Right lobe of liver (tissue), 6 donors: ENCODE measurements around the gene OR5M10. TPM values are rescaled to one million over a fixed set of nuclear protein-coding genes. Genes with fewer than 3 reads are reported as not detected.
"Not testable (repeated sequence)": the region's sequence is repeated elsewhere in the genome, so short reads cannot be mapped to it uniquely, and the experiment has no call there.

Source experiments
- ATAC-seq, 4 donors: fragments of 200-7000 bp; cut with Tn5 transposase; one replicate each; pipeline ENCODE4 v1.9.1; 2020; ENCODE audit warnings: mild to moderate bottlenecking in 4 of 4, moderate library complexity in 4 of 4
- DNase-seq, 3 donors: peaks; one replicate each; pipeline ENCODE4 v3.0.0-alpha.2; 2020
- H3K27ac ChIP-seq, 3 donors: fragments of 200-600 bp; one replicate each; pipeline ENCODE4 v1.8.0; 2022
- H3K27me3 ChIP-seq, 2 donors: fragments of 200-600 bp; one replicate each; pipeline ENCODE4 v1.8.0; 2022
- H3K36me3 ChIP-seq, 4 donors: fragments of 200-600 bp; sonication (generic) in 1 of 4; one replicate each; pipeline versions ENCODE4 v1.5.1 to v1.8.0; 2017 to 2022; ENCODE audit warnings: control low read depth in 1 of 4
- H3K4me1 ChIP-seq, 4 donors: fragments of 200-600 bp; sonication (generic) in 1 of 4; one replicate each; pipeline versions ENCODE4 v1.5.1 to v1.8.0; 2017 to 2022; ENCODE audit warnings: control low read depth in 1 of 4
- H3K4me3 ChIP-seq, 3 donors: fragments of 200-600 bp; one replicate each; pipeline ENCODE4 v1.8.0; 2022
- H3K9me3 ChIP-seq, 4 donors: fragments of 200-600 bp; sonication (generic) in 1 of 4; one replicate each; pipeline versions ENCODE4 v1.5.1 to v1.8.0; 2017 to 2022; ENCODE audit warnings: control low read depth in 1 of 4
- POLR2A ChIP-seq: fragments of 450-650 bp; IDR thresholded peaks from one replicate; pipeline ENCODE4 v1.6.1; 2017; ENCODE audit warnings: antibody characterized with exemption, mild to moderate bottlenecking
- WGBS: methylation state at CpG from one replicate; pipeline ENCODE4 v1.1.6; 2018; ENCODE audit warnings: low coverage, low lambda C conversion rate; ENCODE audit not compliant: insufficient coverage; ENCODE audit errors: missing lambda C conversion rate; 5-methylcytosine and 5-hydroxymethylcytosine counted together
- intact Hi-C, 2 donors: fragments of 100-400 bp; cut with DNase I; formaldehyde crosslinking; loops; one replicate each; pipeline versions ENCODE4 v1.11.2 to v1.14.1; 2022
- long read RNA-seq: library from polyadenylated mRNA; unstranded; transcript quantifications from one replicate; pipeline ENCODE4 v2.0.0, GENCODE V29; 2019
- total RNA-seq, 6 experiments: library from RNA; depleted of rRNA in 2 of 6; stranded (reverse); fragments of >200 nt in 2 of 6; fragmentation: NEBNext Ultra II Directional in 3 of 6; extraction: Animal tissue kit (Norgen Biotek cat#: 25700) in 3 of 6; gene quantifications; one replicate each; pipeline versions ENCODE4 v1.1.0 to v1.2.4, GENCODE V29; 2016 to 2023
- TF ChIP-seq, protein P1 (sequence below), 4 donors: fragments of 200-600 bp in 3 of 4; fragments of 450-650 bp in 1 of 4; IDR thresholded peaks; one replicate each; pipeline versions ENCODE4 v1.5.1 to v1.8.0; 2016 to 2022; ENCODE audit warnings: antibody characterized with exemption in 4 of 4, mild to moderate bottlenecking in 2 of 4
- donor health status: DM: no; HTN: yes; CAD: no.
- donor health status: DM: no; HTN: no; CAD: no.
- donor health status: DM: no; HTN: no; CAD: no.
- donor health status: DM: no; HTN: yes; CAD: no.
- donor health status: DM: no; HTN: yes; CAD: no.

OR5M10 gene
- total RNA-seq = not detected
- long read RNA-seq = 0 reads

DNA sequence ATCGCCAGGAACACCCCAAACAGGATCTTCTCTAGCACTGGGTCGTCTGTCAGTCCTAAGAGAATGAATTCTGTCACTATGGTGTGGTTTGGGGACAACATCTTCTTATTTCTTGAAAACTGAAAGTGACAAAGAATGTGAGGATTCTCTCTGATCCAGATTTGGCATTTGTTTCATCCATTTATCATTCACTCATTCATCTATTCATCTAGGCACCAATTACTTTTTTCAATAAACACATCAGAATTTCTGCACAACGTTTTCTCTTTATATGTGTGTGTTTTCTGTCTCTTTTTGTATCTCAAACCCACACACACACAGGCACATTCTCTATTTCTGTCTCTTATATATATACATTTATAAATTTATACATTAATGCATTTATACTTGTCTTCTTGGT lies at the start of gene OR5M10:
Gene OR5M10, minus strand, starts transcription at position 101 of the 400 bp plus-strand sequence. Its CDS starts 0 bp downstream, at position 101.
- Histone ChIP-seq H3K36me3 (no peaks in the 10 kb centered on the region), H3K27ac (no peak within 1 kb of the TSS), H3K27me3 (no peaks in the 10 kb centered on the region), H3K9me3 (no peaks in the 10 kb centered on the region), H3K4me1 (no peaks in the 10 kb centered on the region), H3K4me3 (no peak within 1 kb of the TSS)
- WGBS = 27% methylated on average over 3 of the region's 3 CpGs
- DNase-seq = no peak
- intact Hi-C loops = no loop called here
- ATAC-seq = no peak
- TF ChIP-seq, protein P1, sequence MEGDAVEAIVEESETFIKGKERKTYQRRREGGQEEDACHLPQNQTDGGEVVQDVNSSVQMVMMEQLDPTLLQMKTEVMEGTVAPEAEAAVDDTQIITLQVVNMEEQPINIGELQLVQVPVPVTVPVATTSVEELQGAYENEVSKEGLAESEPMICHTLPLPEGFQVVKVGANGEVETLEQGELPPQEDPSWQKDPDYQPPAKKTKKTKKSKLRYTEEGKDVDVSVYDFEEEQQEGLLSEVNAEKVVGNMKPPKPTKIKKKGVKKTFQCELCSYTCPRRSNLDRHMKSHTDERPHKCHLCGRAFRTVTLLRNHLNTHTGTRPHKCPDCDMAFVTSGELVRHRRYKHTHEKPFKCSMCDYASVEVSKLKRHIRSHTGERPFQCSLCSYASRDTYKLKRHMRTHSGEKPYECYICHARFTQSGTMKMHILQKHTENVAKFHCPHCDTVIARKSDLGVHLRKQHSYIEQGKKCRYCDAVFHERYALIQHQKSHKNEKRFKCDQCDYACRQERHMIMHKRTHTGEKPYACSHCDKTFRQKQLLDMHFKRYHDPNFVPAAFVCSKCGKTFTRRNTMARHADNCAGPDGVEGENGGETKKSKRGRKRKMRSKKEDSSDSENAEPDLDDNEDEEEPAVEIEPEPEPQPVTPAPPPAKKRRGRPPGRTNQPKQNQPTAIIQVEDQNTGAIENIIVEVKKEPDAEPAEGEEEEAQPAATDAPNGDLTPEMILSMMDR (IDR thresholded peaks at IDR 0.05) = no peak
- no peak for TF ChIP-seq POLR2A

GRCh38 chr11:56625946-56626345 lies 48.4 kb upstream of the OR5M10 start:
- ATAC-seq = no peak
- DNase-seq = no peak
- Histone ChIP-seq H3K9me3 (no peaks in the 10 kb centered on the region), H3K27ac (no peak overlapping the region), H3K4me1 (no peaks in the 10 kb centered on the region), H3K27me3 (no peaks in the 10 kb centered on the region), H3K36me3 (no peaks in the 10 kb centered on the region), H3K4me3 (no peak overlapping the region)
- WGBS = 33% methylated on average over 2 of the region's 2 CpGs
- intact Hi-C loops = no loop called here
- no peak for TF ChIP-seq POLR2A
- TF ChIP-seq, protein P1 (IDR thresholded peaks at IDR 0.05) = no peak

DNA sequence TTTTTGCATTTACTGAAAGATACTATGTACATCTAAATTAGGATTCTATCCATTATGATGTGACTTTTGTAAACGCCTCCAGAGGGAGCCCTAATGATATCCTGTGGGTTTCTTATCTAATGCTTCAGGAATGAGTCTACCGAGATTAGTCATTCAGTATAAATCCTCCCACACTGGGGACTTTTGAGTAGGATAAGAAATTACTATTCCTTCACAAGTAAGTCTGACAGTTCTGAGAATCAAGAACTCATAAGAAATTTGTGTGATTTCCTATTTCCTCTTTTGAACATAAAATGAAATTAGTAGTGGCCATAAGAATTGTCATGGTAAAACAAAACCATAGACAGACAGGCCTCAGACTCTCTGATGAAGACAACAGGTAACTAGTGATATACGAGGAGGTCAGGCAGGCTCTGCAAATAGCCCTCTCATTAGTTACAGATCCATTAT lies 47.2 kb upstream of the OR5M10 start:
- ATAC-seq = peak; percentile 65 to 99 (median 78)
- no peaks in the 10 kb centered on the region for H3K9me3 ChIP-seq
- intact Hi-C loops = no loop called here
- no peak for DNase-seq
- H3K27me3 ChIP-seq = no peaks in the 10 kb centered on the region
- no peaks in the 10 kb centered on the region for H3K4me1 ChIP-seq
- no peak overlapping the region for H3K4me3 ChIP-seq
- H3K36me3 ChIP-seq = no peaks in the 10 kb centered on the region
- 1% methylated on average over 3 of the region's 3 CpGs for whole genome bisulfite sequencing
- H3K27ac ChIP-seq = no peak overlapping the region
- no peak for TF ChIP-seq POLR2A
- TF ChIP-seq, protein P1 (IDR thresholded peaks at IDR 0.05) = peak; percentile 37 to 62 (median 58)

DNA sequence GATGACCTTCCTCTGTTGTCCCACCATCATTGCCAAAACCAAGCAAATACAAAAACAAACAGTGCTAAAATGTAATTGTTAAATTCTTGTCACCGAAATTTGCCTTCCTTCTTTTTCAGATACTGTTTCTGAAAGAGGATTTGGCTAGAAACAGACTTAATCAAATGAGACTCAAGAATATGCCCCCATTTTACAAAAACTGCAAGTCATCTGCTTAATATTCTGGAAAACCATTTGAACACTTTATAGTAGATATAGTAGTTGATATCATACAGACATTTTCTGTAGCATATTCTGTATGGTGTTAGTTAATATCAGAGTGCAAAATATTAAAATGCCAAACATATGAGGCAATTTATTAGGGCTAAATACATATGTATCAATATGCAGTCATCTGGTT lies 33.7 kb upstream of the OR5M10 start:
- ATAC-seq = no peak
- no peaks in the 10 kb centered on the region for H3K4me1 ChIP-seq
- intact Hi-C loops = no loop called here
- no peak for DNase-seq
- no peaks in the 10 kb centered on the region for H3K9me3 ChIP-seq
- no peak overlapping the region for H3K27ac ChIP-seq
- H3K4me3 ChIP-seq = no peak overlapping the region
- WGBS = 55% methylated on average over 1 of the region's 1 CpG
- no peak for TF ChIP-seq POLR2A
- TF ChIP-seq, protein P1 (IDR thresholded peaks at IDR 0.05) = no peak
- no peaks in the 10 kb centered on the region for H3K36me3 ChIP-seq
- H3K27me3 ChIP-seq = no peaks in the 10 kb centered on the region

DNA sequence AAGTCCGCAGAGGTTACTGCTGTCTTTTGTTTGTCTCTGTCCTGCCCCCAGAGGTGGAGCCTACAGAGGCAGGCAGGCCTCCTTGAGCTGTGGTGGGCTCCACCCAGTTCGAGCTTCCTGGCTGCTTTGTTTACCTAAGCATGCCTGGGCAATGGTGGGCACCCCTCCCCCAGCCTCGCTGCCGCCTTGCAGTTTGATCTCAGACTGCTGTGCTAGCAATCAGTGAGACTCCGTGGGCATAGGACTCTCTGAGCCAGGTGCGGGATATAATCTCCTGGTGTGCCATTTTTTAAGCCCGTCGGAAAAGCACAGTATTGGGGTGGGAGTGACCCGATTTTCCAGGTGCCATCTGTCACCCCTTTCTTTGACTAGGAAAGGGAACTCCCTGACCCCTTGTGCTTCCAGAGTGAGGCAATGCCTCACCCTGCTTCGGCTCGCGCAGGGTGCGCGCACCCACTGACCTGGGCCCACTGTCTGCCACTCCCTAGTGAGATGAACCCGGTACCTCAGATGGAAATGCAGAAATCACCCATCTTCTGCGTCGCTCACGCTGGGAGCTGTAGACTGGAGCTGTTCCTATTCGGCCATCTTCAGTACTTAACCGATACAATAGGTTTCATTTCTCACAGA lies 14.7 kb upstream of the OR5M10 start:
- not testable (repeated sequence) for DNase-seq
- 38% methylated on average over 2 of the region's 20 CpGs for WGBS

More for the DNA sequence above, 14.7 kb upstream of the OR5M10 start:
- H3K4me3 ChIP-seq, ATAC-seq, H3K27ac ChIP-seq, H3K36me3 ChIP-seq, H3K27me3 ChIP-seq, H3K9me3 ChIP-seq, intact Hi-C loops, H3K4me1 ChIP-seq: not testable (repeated sequence)
